HCT116 (cell line): Measurements from ENCODE around the gene ACTG2. TPM values are rescaled to one million over a fixed set of nuclear protein-coding genes. Genes with fewer than 3 reads are reported as not detected.

Source experiments
- ATAC-seq: fragments of 200-7000 bp; cut with Tn5 transposase; 2 replicates; pipeline ENCODE4 v1.9.1; 2020; ENCODE audit warnings: mild to moderate bottlenecking, moderate library complexity
- BruUV-seq: library from RNA; stranded (reverse); fragments of 400-500 nt; replicated peaks from 2 replicates; lab custom pipeline; 2021; lab: Mats Ljungman, UMichigan
- CTCF ChIA-PET: fragments of 300-600 bp; sonication (Branson Sonifier 250); formaldehyde crosslinking; loops from one replicate; lab custom pipeline; 2021; ENCODE audit warnings: antibody characterized with exemption; lab: Charles Lee
- POLR2A ChIA-PET: fragments of 300-600, 350-600 bp; sonication (Branson Sonifier 250); formaldehyde crosslinking; loops from one replicate; lab custom pipeline; 2021; ENCODE audit warnings: antibody characterized with exemption; lab: Charles Lee
- RAD21 ChIA-PET, 2 experiments: fragments of 300-600 bp; sonication (Branson Sonifier 250); formaldehyde crosslinking; loops; one replicate each; lab custom pipeline; 2023; ENCODE audit warnings: low total read pairs in 2 of 2; ENCODE audit not compliant: uncharacterized antibody in 2 of 2, unreplicated experiment in 2 of 2, low non-redundant PET in 1 of 2; lab: Charles Lee
- DNase-seq: peaks from one replicate; pipeline ENCODE4 v3.0.0-alpha.2; 2010; ENCODE audit warnings: low read depth, low spot score
- H2AFZ ChIP-seq: fragments of 200-600 bp; shearing (Covaris generic), sonication (generic); 2 replicates; pipeline ENCODE4 v1.6.1; 2017; ENCODE audit warnings: low read depth, mixed run types, mixed read lengths, antibody characterized with exemption, low read length; ENCODE audit not compliant: poor library complexity, severe bottlenecking
- H3K27ac ChIP-seq: 2 replicates; pipeline ENCODE4 v1.5.1; 2012; ENCODE audit warnings: low read depth, low read length
- H3K27me3 ChIP-seq: fragments of 200-600 bp; sonication (generic); 2 replicates; pipeline ENCODE4 v1.6.1; 2016; ENCODE audit warnings: mixed run types, low read length, mixed read lengths; ENCODE audit not compliant: insufficient read depth
- H3K36me3 ChIP-seq, 2 experiments: fragments of 200-500 bp in 1 of 2; fragments of 200-600 bp in 1 of 2; sonication (Bioruptor generic) in 1 of 2; sonication (generic) in 1 of 2; 2 replicates each; pipeline versions ENCODE4 v1.5.1 to v1.6.1; 2014 to 2016; ENCODE audit warnings: low read length in 2 of 2, inconsistent platforms in 1 of 2, mixed read lengths in 1 of 2, mixed run types in 1 of 2; ENCODE audit not compliant: insufficient read depth in 2 of 2, control insufficient read depth in 1 of 2
- H3K4me1 ChIP-seq, 2 experiments: fragments of 200-600 bp in 1 of 2; sonication (generic) in 1 of 2; 2 replicates each; pipeline versions ENCODE4 v1.5.1 to v1.6.1; 2012 to 2017; ENCODE audit warnings: low read length in 2 of 2, inconsistent platforms in 1 of 2, mild to moderate bottlenecking in 1 of 2, mixed read lengths in 1 of 2, mixed run types in 1 of 2, moderate library complexity in 1 of 2; ENCODE audit not compliant: insufficient read depth in 2 of 2, control insufficient read depth in 1 of 2
- H3K4me2 ChIP-seq: fragments of 200-600 bp; sonication (generic); 2 replicates; pipeline ENCODE4 v1.6.1; 2017; ENCODE audit warnings: mixed run types, low read length, mixed read lengths
- H3K4me3 ChIP-seq, 2 experiments: fragments of 200-600 bp in 1 of 2; sonication (generic) in 1 of 2; replicated peaks in 1 of 2; 2 replicates each; pipeline ENCODE4 v1.5.1; 2011 to 2016; ENCODE audit warnings: low read length in 2 of 2, control low read depth in 1 of 2, low read depth in 1 of 2, mild to moderate bottlenecking in 1 of 2, mixed read lengths in 1 of 2, mixed run types in 1 of 2
- H3K79me2 ChIP-seq: fragments of 200-600 bp; sonication (generic); 2 replicates; pipeline ENCODE4 v1.6.1; 2017; ENCODE audit warnings: mild to moderate bottlenecking, mixed run types, low read length, moderate library complexity, mixed read lengths; ENCODE audit not compliant: insufficient read depth
- H3K9ac ChIP-seq: fragments of 200-600 bp; sonication (generic); 2 replicates; pipeline ENCODE4 v1.6.1; 2016; ENCODE audit warnings: low read length, mixed read lengths
- H3K9me2 ChIP-seq: fragments of 200-600 bp; sonication (generic), shearing (Covaris generic); 2 replicates; pipeline ENCODE4 v1.6.1; 2017; ENCODE audit warnings: mixed run types, mild to moderate bottlenecking, moderate library complexity; ENCODE audit not compliant: insufficient read depth
- H3K9me3 ChIP-seq, 2 experiments: fragments of 200-500 bp in 1 of 2; fragments of 200-600 bp in 1 of 2; sonication (Bioruptor generic) in 1 of 2; sonication (generic) in 1 of 2; 2 replicates each; pipeline ENCODE4 v1.6.1; 2014 to 2017; ENCODE audit warnings: low read length in 2 of 2, mixed read lengths in 2 of 2, inconsistent platforms in 1 of 2, low read depth in 1 of 2, mild to moderate bottlenecking in 1 of 2, mixed run types in 1 of 2, moderate library complexity in 1 of 2; ENCODE audit not compliant: control insufficient read depth in 1 of 2, insufficient read depth in 1 of 2
- H4K20me1 ChIP-seq: fragments of 200-600 bp; sonication (generic), shearing (Covaris generic); 2 replicates; pipeline ENCODE4 v1.6.1; 2017; ENCODE audit warnings: mixed run types, mild to moderate bottlenecking, moderate library complexity; ENCODE audit not compliant: insufficient read depth
- EZH2phosphoT487 ChIP-seq: fragments of 200-600 bp; IDR thresholded peaks from 2 replicates; pipeline ENCODE4 v1.6.1; 2018; ENCODE audit warnings: antibody characterized with exemption, borderline replicate concordance
- JUND ChIP-seq: IDR thresholded peaks from 2 replicates; pipeline ENCODE4 v1.6.1; 2012
- SP1 ChIP-seq: IDR thresholded peaks from 2 replicates; pipeline ENCODE4 v1.6.1; 2012; ENCODE audit warnings: low read depth
- ZFX ChIP-seq: fragments of 450-650 bp; IDR thresholded peaks from 2 replicates; pipeline ENCODE4 v1.6.1; 2017
- intact Hi-C: fragments of 100-400 bp; cut with micrococcal nuclease; formaldehyde crosslinking; loops from 2 replicates; pipeline ENCODE4 v1.10.0; 2022
- total RNA-seq: library from RNA; stranded (reverse); gene quantifications from one replicate; pipeline ENCODE4 v1.2.1, GENCODE V29; 2021; ENCODE audit not compliant: unreplicated experiment
- TF ChIP-seq, protein P1 (sequence below): IDR thresholded peaks from 2 replicates; pipeline ENCODE4 v1.6.1; 2012; ENCODE audit warnings: low read depth
- TF ChIP-seq, protein P2 (sequence below), 3 experiments: fragments of 200-600 bp in 1 of 3; sonication (generic) in 1 of 3; IDR thresholded peaks in 2 of 3; conservative IDR thresholded peaks in 1 of 3; 2 replicates each; pipeline ENCODE4 v1.5.1; 2012 to 2017; ENCODE audit warnings: low read depth in 2 of 3, low read length in 2 of 3, antibody characterized with exemption in 1 of 3, borderline replicate concordance in 1 of 3, control low read depth in 1 of 3, mild to moderate bottlenecking in 1 of 3, mixed read lengths in 1 of 3, mixed run types in 1 of 3, moderate library complexity in 1 of 3; ENCODE audit not compliant: insufficient read depth in 1 of 3

ACTG2 gene
- total RNA-seq, 1 experiment from 2014 or later: 0.89 TPM

DNA sequence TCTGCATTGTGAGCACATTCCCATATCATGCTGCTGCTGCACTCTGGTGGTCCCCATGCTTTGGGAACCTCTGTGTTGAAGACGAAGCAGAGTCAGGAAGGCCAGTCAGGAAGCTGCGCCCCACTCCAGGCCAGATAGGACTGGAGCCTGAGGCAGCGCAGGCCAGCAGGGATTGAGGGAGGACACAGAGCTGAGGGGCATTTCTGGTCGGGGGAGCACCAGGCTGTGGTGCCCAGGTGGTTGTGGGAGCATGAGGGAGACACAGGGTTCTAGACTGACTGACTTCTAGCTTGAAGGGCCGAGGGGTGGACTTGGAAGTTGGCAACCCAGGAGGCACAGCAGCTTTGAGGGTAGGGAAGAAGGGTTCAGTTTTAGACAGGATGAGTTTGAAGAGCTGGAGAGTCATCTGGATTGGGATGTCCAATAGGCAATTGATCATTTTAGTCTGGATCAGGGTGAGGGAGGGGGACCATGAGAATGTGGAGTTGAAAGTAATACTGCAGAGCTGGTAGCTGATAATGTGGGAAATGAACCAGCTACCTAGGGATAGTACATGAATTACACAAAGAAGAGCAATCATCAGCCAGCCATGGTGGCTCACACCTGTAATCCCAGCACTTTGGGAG, 1.4 kb upstream of the ACTG2 start:
- Histone ChIP-seq H3K9me2 (no peaks in the 10 kb centered on the region), H3K36me3 (no peaks in the 10 kb centered on the region), H3K79me2 (no peaks in the 10 kb centered on the region), H2AFZ (no peak overlapping the region), H3K27me3 (no peaks in the 10 kb centered on the region), H3K9me3 (no peaks in the 10 kb centered on the region), H3K9ac (no peak overlapping the region), H3K4me3 (no peak overlapping the region), H3K4me1 (peaks cover 0 to 9% of the 10 kb centered on the region in 2 experiments; a peak in 1 of 4 replicates), H3K4me2 (no peak overlapping the region), H3K27ac (no peak overlapping the region), H4K20me1 (no peaks in the 10 kb centered on the region)
- no TSS peak for BruUV-seq
- TF ChIP-seq EZH2phosphoT487 (no peak), SP1 (no peak), ZFX (no peak), JUND (no peak)
- TF ChIP-seq, protein P1, sequence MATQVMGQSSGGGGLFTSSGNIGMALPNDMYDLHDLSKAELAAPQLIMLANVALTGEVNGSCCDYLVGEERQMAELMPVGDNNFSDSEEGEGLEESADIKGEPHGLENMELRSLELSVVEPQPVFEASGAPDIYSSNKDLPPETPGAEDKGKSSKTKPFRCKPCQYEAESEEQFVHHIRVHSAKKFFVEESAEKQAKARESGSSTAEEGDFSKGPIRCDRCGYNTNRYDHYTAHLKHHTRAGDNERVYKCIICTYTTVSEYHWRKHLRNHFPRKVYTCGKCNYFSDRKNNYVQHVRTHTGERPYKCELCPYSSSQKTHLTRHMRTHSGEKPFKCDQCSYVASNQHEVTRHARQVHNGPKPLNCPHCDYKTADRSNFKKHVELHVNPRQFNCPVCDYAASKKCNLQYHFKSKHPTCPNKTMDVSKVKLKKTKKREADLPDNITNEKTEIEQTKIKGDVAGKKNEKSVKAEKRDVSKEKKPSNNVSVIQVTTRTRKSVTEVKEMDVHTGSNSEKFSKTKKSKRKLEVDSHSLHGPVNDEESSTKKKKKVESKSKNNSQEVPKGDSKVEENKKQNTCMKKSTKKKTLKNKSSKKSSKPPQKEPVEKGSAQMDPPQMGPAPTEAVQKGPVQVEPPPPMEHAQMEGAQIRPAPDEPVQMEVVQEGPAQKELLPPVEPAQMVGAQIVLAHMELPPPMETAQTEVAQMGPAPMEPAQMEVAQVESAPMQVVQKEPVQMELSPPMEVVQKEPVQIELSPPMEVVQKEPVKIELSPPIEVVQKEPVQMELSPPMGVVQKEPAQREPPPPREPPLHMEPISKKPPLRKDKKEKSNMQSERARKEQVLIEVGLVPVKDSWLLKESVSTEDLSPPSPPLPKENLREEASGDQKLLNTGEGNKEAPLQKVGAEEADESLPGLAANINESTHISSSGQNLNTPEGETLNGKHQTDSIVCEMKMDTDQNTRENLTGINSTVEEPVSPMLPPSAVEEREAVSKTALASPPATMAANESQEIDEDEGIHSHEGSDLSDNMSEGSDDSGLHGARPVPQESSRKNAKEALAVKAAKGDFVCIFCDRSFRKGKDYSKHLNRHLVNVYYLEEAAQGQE: no peak
- TF ChIP-seq, protein P2, sequence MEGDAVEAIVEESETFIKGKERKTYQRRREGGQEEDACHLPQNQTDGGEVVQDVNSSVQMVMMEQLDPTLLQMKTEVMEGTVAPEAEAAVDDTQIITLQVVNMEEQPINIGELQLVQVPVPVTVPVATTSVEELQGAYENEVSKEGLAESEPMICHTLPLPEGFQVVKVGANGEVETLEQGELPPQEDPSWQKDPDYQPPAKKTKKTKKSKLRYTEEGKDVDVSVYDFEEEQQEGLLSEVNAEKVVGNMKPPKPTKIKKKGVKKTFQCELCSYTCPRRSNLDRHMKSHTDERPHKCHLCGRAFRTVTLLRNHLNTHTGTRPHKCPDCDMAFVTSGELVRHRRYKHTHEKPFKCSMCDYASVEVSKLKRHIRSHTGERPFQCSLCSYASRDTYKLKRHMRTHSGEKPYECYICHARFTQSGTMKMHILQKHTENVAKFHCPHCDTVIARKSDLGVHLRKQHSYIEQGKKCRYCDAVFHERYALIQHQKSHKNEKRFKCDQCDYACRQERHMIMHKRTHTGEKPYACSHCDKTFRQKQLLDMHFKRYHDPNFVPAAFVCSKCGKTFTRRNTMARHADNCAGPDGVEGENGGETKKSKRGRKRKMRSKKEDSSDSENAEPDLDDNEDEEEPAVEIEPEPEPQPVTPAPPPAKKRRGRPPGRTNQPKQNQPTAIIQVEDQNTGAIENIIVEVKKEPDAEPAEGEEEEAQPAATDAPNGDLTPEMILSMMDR (IDR thresholded peaks at IDR 0.05 in 2 of 3, conservative IDR thresholded peaks at IDR 0.05 in 1 of 3; ENCODE audit: borderline replicate concordance in 1 of 3, insufficient read depth in 1 of 3, low read depth in 2 of 3, low read length in 2 of 3): no peak
- ChIA-PET CTCF (no interaction called here), POLR2A (no interaction called here), RAD21 (no interaction called here)
- DNase-seq: no peak
- no peak for ATAC-seq
- intact Hi-C loops: no loop called here
